Measurements from ENCODE around the gene KCNQ5. TPM values are rescaled to one million over a fixed set of nuclear protein-coding genes. Genes with fewer than 3 reads are reported as not detected.

Gene KCNQ5
- total and polyA plus RNA-seq, 10 of the 15 experiments (the other 5 are each of a cell fraction or from before 2014, with no cell fraction given), result 0.60 to 16.2 (median 3.2) TPM

DNA sequence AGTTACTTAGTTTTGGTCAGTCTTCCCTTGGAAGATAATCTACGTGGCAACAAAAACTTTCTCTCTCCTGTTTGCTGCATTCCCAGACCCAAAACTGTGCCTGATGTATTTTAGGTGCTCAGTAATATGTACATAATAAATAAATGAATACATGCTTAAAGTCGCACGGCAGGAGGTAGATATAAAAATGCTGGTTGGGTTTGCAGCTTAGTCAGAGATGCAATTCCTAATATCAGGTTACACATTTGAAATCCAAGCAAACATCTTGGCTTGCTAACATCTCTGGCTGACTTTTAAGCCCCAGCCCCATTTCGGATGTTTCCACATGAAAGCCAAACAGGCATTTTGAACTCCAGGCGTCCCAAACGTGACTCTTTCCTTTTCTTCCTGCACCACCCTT lies 91.0 kb downstream of the KCNQ5 start:
- no peaks in the 10 kb centered on the region for H3K4me1 ChIP-seq (ENCODE audit: control insufficient read depth, insufficient read depth, low read length)
- CTCF ChIA-PET, result interaction anchor here (2.3 kb wide), 1 partner anchor 10 kb away, joined by 7 read pairs; no protein-coding TSS in a partner anchor
- no peak overlapping the region for H3K9ac ChIP-seq (ENCODE audit: control insufficient read depth, insufficient read depth, low read length)
- ATAC-seq, result no peak
- peaks cover 2% of the 10 kb centered on the region; the same call in 2 of the 3 replicates for H3K9me3 ChIP-seq (replicated peaks; ENCODE audit: control insufficient read depth, insufficient read depth, low read length)
- BruUV-seq (replicated peaks), result no TSS peak
- intact Hi-C loops (cut with micrococcal nuclease; ENCODE audit: unreplicated experiment) (no loop called here), in situ Hi-C loops (cut with MboI) (no loop called here)
- POLR2A ChIA-PET, result no interaction called here
- WGBS (ENCODE audit: insufficient coverage, insufficient replicate concordance, low lambda C conversion rate, missing lambda C conversion rate), result 95% methylated on average over 6 of the region's 6 CpGs
- SMC1A ChIA-PET (ENCODE audit: uncharacterized antibody, unreplicated experiment), result interaction anchor here (1.7 to 2.0 kb wide), 2 partner anchors 14 to 19 kb away, joined by 4 to 5 read pairs; no protein-coding TSS in a partner anchor
- DNase-seq (ENCODE audit: low read depth, low spot score), result no peak
- H3K27ac ChIP-seq (ENCODE audit: control insufficient read depth, insufficient read depth), result no peak overlapping the region
- TF ChIP-seq YBX1 (IDR thresholded peaks at IDR 0.05), result no peak
- TF ChIP-seq BRCA1 (IDR thresholded peaks at IDR 0.05; ENCODE audit: low read depth, low read length), result no peak
- TF ChIP-seq, protein P1, sequence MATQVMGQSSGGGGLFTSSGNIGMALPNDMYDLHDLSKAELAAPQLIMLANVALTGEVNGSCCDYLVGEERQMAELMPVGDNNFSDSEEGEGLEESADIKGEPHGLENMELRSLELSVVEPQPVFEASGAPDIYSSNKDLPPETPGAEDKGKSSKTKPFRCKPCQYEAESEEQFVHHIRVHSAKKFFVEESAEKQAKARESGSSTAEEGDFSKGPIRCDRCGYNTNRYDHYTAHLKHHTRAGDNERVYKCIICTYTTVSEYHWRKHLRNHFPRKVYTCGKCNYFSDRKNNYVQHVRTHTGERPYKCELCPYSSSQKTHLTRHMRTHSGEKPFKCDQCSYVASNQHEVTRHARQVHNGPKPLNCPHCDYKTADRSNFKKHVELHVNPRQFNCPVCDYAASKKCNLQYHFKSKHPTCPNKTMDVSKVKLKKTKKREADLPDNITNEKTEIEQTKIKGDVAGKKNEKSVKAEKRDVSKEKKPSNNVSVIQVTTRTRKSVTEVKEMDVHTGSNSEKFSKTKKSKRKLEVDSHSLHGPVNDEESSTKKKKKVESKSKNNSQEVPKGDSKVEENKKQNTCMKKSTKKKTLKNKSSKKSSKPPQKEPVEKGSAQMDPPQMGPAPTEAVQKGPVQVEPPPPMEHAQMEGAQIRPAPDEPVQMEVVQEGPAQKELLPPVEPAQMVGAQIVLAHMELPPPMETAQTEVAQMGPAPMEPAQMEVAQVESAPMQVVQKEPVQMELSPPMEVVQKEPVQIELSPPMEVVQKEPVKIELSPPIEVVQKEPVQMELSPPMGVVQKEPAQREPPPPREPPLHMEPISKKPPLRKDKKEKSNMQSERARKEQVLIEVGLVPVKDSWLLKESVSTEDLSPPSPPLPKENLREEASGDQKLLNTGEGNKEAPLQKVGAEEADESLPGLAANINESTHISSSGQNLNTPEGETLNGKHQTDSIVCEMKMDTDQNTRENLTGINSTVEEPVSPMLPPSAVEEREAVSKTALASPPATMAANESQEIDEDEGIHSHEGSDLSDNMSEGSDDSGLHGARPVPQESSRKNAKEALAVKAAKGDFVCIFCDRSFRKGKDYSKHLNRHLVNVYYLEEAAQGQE (IDR thresholded peaks at IDR 0.05; ENCODE audit: low read depth, low read length), result no peak
- TF ChIP-seq RCOR1 (conservative IDR thresholded peaks at IDR 0.05; ENCODE audit: low read depth, low read length), result no peak
- TF ChIP-seq SRF (IDR thresholded peaks at IDR 0.05; ENCODE audit: low read depth in 2 of 2, low read length in 2 of 2), result no peak
- TF ChIP-seq, protein P2, sequence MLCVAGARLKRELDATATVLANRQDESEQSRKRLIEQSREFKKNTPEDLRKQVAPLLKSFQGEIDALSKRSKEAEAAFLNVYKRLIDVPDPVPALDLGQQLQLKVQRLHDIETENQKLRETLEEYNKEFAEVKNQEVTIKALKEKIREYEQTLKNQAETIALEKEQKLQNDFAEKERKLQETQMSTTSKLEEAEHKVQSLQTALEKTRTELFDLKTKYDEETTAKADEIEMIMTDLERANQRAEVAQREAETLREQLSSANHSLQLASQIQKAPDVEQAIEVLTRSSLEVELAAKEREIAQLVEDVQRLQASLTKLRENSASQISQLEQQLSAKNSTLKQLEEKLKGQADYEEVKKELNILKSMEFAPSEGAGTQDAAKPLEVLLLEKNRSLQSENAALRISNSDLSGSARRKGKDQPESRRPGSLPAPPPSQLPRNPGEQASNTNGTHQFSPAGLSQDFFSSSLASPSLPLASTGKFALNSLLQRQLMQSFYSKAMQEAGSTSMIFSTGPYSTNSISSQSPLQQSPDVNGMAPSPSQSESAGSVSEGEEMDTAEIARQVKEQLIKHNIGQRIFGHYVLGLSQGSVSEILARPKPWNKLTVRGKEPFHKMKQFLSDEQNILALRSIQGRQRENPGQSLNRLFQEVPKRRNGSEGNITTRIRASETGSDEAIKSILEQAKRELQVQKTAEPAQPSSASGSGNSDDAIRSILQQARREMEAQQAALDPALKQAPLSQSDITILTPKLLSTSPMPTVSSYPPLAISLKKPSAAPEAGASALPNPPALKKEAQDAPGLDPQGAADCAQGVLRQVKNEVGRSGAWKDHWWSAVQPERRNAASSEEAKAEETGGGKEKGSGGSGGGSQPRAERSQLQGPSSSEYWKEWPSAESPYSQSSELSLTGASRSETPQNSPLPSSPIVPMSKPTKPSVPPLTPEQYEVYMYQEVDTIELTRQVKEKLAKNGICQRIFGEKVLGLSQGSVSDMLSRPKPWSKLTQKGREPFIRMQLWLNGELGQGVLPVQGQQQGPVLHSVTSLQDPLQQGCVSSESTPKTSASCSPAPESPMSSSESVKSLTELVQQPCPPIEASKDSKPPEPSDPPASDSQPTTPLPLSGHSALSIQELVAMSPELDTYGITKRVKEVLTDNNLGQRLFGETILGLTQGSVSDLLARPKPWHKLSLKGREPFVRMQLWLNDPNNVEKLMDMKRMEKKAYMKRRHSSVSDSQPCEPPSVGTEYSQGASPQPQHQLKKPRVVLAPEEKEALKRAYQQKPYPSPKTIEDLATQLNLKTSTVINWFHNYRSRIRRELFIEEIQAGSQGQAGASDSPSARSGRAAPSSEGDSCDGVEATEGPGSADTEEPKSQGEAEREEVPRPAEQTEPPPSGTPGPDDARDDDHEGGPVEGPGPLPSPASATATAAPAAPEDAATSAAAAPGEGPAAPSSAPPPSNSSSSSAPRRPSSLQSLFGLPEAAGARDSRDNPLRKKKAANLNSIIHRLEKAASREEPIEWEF (IDR thresholded peaks at IDR 0.05; ENCODE audit: insufficient replicate concordance, low read depth, low read length), result no peak
- no peak for TF ChIP-seq TARDBP (IDR thresholded peaks at IDR 0.05; ENCODE audit: borderline replicate concordance)
- TF ChIP-seq, protein P3, sequence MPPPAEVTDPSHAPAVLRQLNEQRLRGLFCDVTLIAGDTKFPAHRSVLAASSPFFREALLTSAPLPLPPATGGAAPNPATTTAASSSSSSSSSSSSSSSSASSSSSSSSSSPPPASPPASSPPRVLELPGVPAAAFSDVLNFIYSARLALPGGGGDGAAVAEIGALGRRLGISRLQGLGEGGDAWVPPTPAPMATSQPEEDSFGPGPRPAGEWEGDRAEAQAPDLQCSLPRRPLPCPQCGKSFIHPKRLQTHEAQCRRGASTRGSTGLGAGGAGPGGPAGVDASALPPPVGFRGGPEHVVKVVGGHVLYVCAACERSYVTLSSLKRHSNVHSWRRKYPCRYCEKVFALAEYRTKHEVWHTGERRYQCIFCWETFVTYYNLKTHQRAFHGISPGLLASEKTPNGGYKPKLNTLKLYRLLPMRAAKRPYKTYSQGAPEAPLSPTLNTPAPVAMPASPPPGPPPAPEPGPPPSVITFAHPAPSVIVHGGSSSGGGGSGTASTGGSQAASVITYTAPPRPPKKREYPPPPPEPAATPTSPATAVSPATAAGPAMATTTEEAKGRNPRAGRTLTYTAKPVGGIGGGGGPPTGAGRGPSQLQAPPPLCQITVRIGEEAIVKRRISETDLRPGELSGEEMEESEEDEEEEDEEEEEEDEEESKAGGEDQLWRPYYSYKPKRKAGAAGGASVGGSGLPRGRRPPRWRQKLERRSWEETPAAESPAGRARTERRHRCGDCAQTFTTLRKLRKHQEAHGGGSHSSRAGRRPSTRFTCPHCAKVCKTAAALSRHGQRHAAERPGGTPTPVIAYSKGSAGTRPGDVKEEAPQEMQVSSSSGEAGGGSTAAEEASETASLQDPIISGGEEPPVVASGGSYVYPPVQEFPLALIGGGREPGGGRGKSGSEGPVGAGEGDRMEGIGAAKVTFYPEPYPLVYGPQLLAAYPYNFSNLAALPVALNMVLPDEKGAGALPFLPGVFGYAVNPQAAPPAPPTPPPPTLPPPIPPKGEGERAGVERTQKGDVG (CRISPR knock-in tag; IDR thresholded peaks at IDR 0.05), result no peak
- TF ChIP-seq PAX5 (IDR thresholded peaks at IDR 0.05; ENCODE audit: borderline replicate concordance, low read depth, low read length), result no peak
- no peak for TF ChIP-seq ZNF384 (IDR thresholded peaks at IDR 0.05; ENCODE audit: borderline replicate concordance, low read depth, low read length)
- FAIRE-seq, result no peak
- H3K79me2 ChIP-seq (ENCODE audit: control insufficient read depth, insufficient read depth, low read length), result no peaks in the 10 kb centered on the region; the same call in none of the 2 replicates
- H3K4me2 ChIP-seq (ENCODE audit: control insufficient read depth, insufficient read depth), result no peak overlapping the region
- H4K20me1 ChIP-seq (ENCODE audit: control insufficient read depth, insufficient read depth), result no peaks in the 10 kb centered on the region
- H3K4me3 ChIP-seq, result no peak overlapping the region
- RAD21 ChIA-PET (ENCODE audit: unreplicated experiment), result no interaction called here
- H2AFZ ChIP-seq (ENCODE audit: control insufficient read depth, low read depth, low read length), result no peak overlapping the region
- no peaks in the 10 kb centered on the region for H3K27me3 ChIP-seq (replicated peaks in 1 of 2; ENCODE audit: control insufficient read depth in 2 of 2, insufficient read depth in 2 of 2, low read length in 1 of 2)
- H3K36me3 ChIP-seq (ENCODE audit: control insufficient read depth in 2 of 2, insufficient read depth in 2 of 2, low read length in 1 of 2), result no peaks in the 10 kb centered on the region

Measured in GM12878 (cell line).